ENCODE results near the gene CACNA1A. TPM values are rescaled to one million over a fixed set of nuclear protein-coding genes. Genes with fewer than 3 reads are reported as not detected.

CACNA1A gene
- total RNA-seq, 6 experiments from 2014 or later, result 0.11 TPM; not detected in 5

GRCh38 chr19:13286195-13286985, 219.9 kb downstream of the CACNA1A start:
- Histone ChIP-seq H3K36me3 (no peaks in the 10 kb centered on the region), H3K9me3 (no peaks in the 10 kb centered on the region), H3K27ac (no peak overlapping the region), H3K4me3 (no peak overlapping the region), H3K27me3 (no peaks in the 10 kb centered on the region), H3K4me1 (no peaks in the 10 kb centered on the region)
- intact Hi-C loops (cut with DNase I), result loop anchor here (10.0 kb wide), 2 partner anchors 148 to 298 kb away; no protein-coding TSS in a partner anchor
- DNase-seq, result no peak
- no peak for ATAC-seq
- TF ChIP-seq CTCF (IDR thresholded peaks at IDR 0.05), result no peak
- 72% methylated on average over 8 of the region's 31 CpGs for WGBS (ENCODE audit: insufficient coverage, low coverage, low lambda C conversion rate, missing lambda C conversion rate)

DNA sequence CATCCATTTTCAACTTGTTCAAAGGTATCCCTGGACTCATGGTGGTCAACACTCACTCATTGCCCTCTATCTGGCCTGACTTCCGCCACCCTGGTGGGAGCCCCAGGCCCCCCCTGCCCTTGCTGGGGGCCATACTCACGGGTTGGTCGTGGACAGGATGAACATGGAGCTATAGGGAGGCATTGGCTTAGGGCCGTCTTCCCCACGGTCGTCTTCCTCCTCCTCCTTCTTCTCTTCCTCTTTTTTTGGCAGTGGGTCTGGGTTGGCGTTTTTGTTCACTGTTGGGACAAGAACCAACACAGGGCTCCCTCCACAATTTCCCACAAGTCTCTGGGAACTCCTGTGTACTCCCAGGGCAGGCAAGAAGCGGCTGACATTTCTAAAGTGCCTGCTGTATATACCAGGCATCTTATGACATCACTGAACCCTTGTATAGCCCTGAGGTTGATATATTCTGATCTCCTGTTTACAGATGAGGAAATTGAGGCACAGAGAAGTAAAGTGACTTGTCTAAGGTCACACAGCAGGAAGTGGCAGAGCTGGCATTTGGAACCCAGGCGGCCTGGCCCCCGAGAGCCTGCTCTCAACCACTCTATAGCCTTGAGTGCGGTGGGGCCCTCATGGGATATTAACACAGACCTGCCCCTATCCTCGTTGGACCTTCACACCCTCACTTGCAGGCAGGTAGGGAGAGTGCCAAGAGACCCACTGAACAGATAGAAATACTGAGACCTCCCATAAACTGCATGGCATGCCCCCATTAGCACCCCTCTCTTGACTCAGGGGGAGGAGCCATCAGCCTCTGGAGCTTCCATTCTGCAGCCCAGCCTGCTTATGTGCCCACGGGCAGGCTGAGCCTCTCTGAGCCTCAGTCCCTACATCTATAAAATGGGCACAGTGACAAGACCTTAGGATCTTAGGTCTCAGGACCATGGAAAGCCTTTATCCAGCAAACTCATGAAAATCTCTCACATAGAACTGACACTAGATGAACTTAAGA, 221.1 kb downstream of the CACNA1A start:
- WGBS (ENCODE audit: insufficient coverage, low coverage, low lambda C conversion rate, missing lambda C conversion rate), result 30% methylated on average over 9 of the region's 13 CpGs
- ATAC-seq (no peak), DNase-seq (no peak)
- TF ChIP-seq POLR2A (IDR thresholded peaks at IDR 0.05), result no peak
- no peak for TF ChIP-seq CTCF (IDR thresholded peaks at IDR 0.05)
- no peak overlapping the region for H3K4me3 ChIP-seq
- H3K36me3 ChIP-seq, result no peaks in the 10 kb centered on the region
- no peaks in the 10 kb centered on the region for H3K27me3 ChIP-seq
- no peak overlapping the region for H3K27ac ChIP-seq
- no peaks in the 10 kb centered on the region for H3K9me3 ChIP-seq
- H3K4me1 ChIP-seq, result no peaks in the 10 kb centered on the region
- intact Hi-C loops (cut with DNase I), result loop anchor here (10.0 kb wide), 2 partner anchors 150 to 300 kb away; no protein-coding TSS in a partner anchor

GRCh38 chr19:13283871-13284270, 222.4 kb downstream of the CACNA1A start:
- Histone ChIP-seq H3K4me3 (no peak overlapping the region), H3K9me3 (no peaks in the 10 kb centered on the region), H3K27me3 (no peaks in the 10 kb centered on the region), H3K27ac (no peak overlapping the region), H3K4me1 (no peaks in the 10 kb centered on the region), H3K36me3 (no peaks in the 10 kb centered on the region)
- WGBS (ENCODE audit: insufficient coverage, low coverage, low lambda C conversion rate, missing lambda C conversion rate), result 9% methylated on average over 1 of the region's 1 CpG
- DNase-seq (no peak), ATAC-seq (no peak)
- intact Hi-C loops (cut with DNase I), result loop anchor here (10.0 kb wide), 2 partner anchors 151 to 301 kb away; no protein-coding TSS in a partner anchor
- TF ChIP-seq POLR2A (IDR thresholded peaks at IDR 0.05) (no peak), CTCF (IDR thresholded peaks at IDR 0.05) (no peak)

DNA sequence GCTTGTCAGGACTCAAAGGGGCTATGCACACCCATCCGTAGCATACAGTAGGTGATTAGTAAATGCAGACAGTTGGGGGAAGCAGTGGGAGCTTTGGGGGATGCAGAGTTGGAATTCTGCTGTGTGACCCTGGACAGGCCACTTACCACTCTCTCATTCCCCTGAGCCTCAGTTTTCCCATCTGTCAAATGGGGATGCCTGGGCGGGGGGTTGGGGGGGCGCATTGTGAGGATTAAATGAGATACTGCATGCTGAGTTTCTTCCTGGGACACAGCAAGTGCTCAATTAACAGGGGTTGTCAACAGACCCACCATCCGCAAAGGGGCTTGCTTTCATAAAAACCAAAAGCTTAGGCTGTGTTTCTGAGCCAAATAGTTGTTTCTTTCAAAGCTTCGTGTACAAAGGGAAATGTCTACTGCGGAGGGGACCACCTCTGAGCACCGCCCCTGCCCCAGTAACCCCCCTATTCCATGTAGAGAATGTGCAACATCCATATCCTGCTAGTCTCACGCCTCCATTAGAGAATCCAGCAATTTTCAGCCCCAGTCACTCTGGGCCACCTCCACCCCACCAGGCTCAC, 223.7 kb downstream of the CACNA1A start:
- DNase-seq (no peak), ATAC-seq (no peak)
- Histone ChIP-seq H3K4me1 (no peaks in the 10 kb centered on the region), H3K27ac (no peak overlapping the region), H3K27me3 (no peaks in the 10 kb centered on the region), H3K36me3 (no peaks in the 10 kb centered on the region), H3K4me3 (no peak overlapping the region), H3K9me3 (no peaks in the 10 kb centered on the region)
- TF ChIP-seq POLR2A (IDR thresholded peaks at IDR 0.05), result no peak
- TF ChIP-seq CTCF (IDR thresholded peaks at IDR 0.05), result no peak
- WGBS (ENCODE audit: insufficient coverage, low coverage, low lambda C conversion rate, missing lambda C conversion rate), result 36% methylated on average over 5 of the region's 8 CpGs
- intact Hi-C loops (cut with DNase I), result loop anchor here (10.0 kb wide), 2 partner anchors 152 to 302 kb away; no protein-coding TSS in a partner anchor
